HepG2 (cell line): ENCODE data around the gene SBNO1. TPM values are rescaled to one million over a fixed set of nuclear protein-coding genes. Genes with fewer than 3 reads are reported as not detected.

Source experiments
- ATAC-seq: fragments of 200-7000 bp; cut with Tn5 transposase; 3 replicates; pipeline ENCODE4 v1.9.1; 2020; ENCODE audit warnings: mild to moderate bottlenecking, moderate library complexity
- BruUV-seq: library from RNA; stranded (reverse); fragments of 400-500 nt; replicated peaks from 2 replicates; lab custom pipeline; 2021; lab: Mats Ljungman, UMichigan
- CTCF ChIA-PET: fragments of 300-600 bp; formaldehyde crosslinking; extraction: SDS; loops from one replicate; lab custom pipeline; 2021; ENCODE audit warnings: low total read pairs, inconsistent platforms, low intra/inter-chr PET ratio; lab: Yijun Ruan, JAX
- POLR2A ChIA-PET: fragments of 350-600 bp; sonication (Branson Sonifier 250); formaldehyde crosslinking; loops from one replicate; lab custom pipeline; 2020; ENCODE audit warnings: antibody characterized with exemption, inconsistent platforms; lab: Yijun Ruan, JAX
- DNase-seq: peaks from one replicate; pipeline ENCODE4 v3.0.0-alpha.2; 2015; ENCODE audit warnings: low spot score
- FAIRE-seq: peaks from 3 replicates; lab custom pipeline; 2011; peaks lifted over from hg19 to GRCh38; lab: Jason Lieb, UNC
- H2AFZ ChIP-seq: one replicate; pipeline ENCODE4 v1.6.1; 2011; ENCODE audit warnings: low read length, inconsistent platforms
- H3K27ac ChIP-seq: fragments of 300-600 bp; 3 replicates; pipeline ENCODE4 v1.8.0; 2011; ENCODE audit warnings: mixed run types, mild to moderate bottlenecking, mixed read lengths, low read length, inconsistent platforms; ENCODE audit not compliant: insufficient read depth; ENCODE audit errors: extremely low read length
- H3K27me3 ChIP-seq, 2 experiments: fragments of 200-600 bp in 1 of 2; 2 replicates in 1 of 2; 3 replicates in 1 of 2; pipeline versions ENCODE4 v1.6.0 to v1.8.0; 2011; ENCODE audit warnings: low read length in 2 of 2, mild to moderate bottlenecking in 2 of 2, moderate library complexity in 2 of 2, inconsistent platforms in 1 of 2; ENCODE audit not compliant: insufficient read depth in 2 of 2, control insufficient read depth in 1 of 2
- H3K36me3 ChIP-seq, 2 experiments: fragments of 200-600 bp in 1 of 2; replicated peaks in 1 of 2; 2 replicates in 1 of 2; 3 replicates in 1 of 2; pipeline versions ENCODE4 v1.5.1 to v1.8.0; 2011; ENCODE audit warnings: low read length in 2 of 2, inconsistent platforms in 1 of 2; ENCODE audit not compliant: insufficient read depth in 2 of 2, control insufficient read depth in 1 of 2
- H3K4me1 ChIP-seq: 2 replicates; pipeline ENCODE4 v1.5.1; 2012; ENCODE audit warnings: low read length, inconsistent platforms; ENCODE audit not compliant: insufficient read depth
- H3K4me2 ChIP-seq: 2 replicates; pipeline ENCODE4 v1.6.0; 2011; ENCODE audit warnings: low read depth, low read length, inconsistent platforms
- H3K4me3 ChIP-seq, 3 experiments: fragments of 200-600 bp in 1 of 3; sonication (generic), shearing (Covaris generic) in 1 of 3; replicated peaks in 1 of 3; 2 replicates each; pipeline ENCODE4 v1.5.1; 2011 to 2016; ENCODE audit warnings: low read length in 3 of 3, inconsistent platforms in 2 of 3, low read depth in 2 of 3, mild to moderate bottlenecking in 2 of 3, control low read depth in 1 of 3, mixed read lengths in 1 of 3; ENCODE audit not compliant: insufficient read depth in 1 of 3
- H3K79me2 ChIP-seq: one replicate; pipeline ENCODE4 v1.6.1; 2011; ENCODE audit warnings: low read length, inconsistent platforms; ENCODE audit not compliant: insufficient read depth
- H3K9ac ChIP-seq: 2 replicates; pipeline ENCODE4 v1.6.0; 2011; ENCODE audit warnings: mild to moderate bottlenecking, low read depth, low read length, inconsistent platforms; ENCODE audit not compliant: insufficient read depth
- H3K9me3 ChIP-seq: 2 replicates; pipeline ENCODE4 v1.5.1; 2012; ENCODE audit warnings: mild to moderate bottlenecking, low read length
- H4K20me1 ChIP-seq: 2 replicates; pipeline ENCODE4 v1.6.0; 2011; ENCODE audit warnings: inconsistent platforms, mild to moderate bottlenecking, low read length, moderate library complexity; ENCODE audit not compliant: insufficient read depth
- ARHGAP35 ChIP-seq: sonication (generic); formaldehyde crosslinking; IDR thresholded peaks from 2 replicates; pipeline ENCODE4 v1.9.0; 2022; ENCODE audit warnings: mild to moderate bottlenecking, inconsistent platforms, moderate library complexity, missing genetic modification reagents, borderline replicate concordance
- CBX2 ChIP-seq, 2 experiments: fragments of 200-600 bp in 1 of 2; sonication (generic); formaldehyde crosslinking in 1 of 2; IDR thresholded peaks; 2 replicates each; pipeline versions ENCODE4 v1.7.0 to v1.8.1; 2018 to 2022; ENCODE audit warnings: low read depth in 2 of 2, low read length in 1 of 2, mild to moderate bottlenecking in 1 of 2, missing genetic modification reagents in 1 of 2
- CCDC6 ChIP-seq: sonication (generic); formaldehyde crosslinking; IDR thresholded peaks from 2 replicates; pipeline ENCODE4 v1.8.1; 2022; ENCODE audit warnings: mild to moderate bottlenecking, missing genetic modification reagents, moderate library complexity
- DNMT3B ChIP-seq: conservative IDR thresholded peaks from 2 replicates; pipeline ENCODE4 v1.6.1; 2016; ENCODE audit warnings: missing biosample characterization, control low read depth
- HNRNPK ChIP-seq: fragments of 200-400 bp; formaldehyde crosslinking; IDR thresholded peaks from 2 replicates; pipeline ENCODE4 v1.6.1; 2018; ENCODE audit warnings: low read length, low read depth, moderate library complexity, mild to moderate bottlenecking; ENCODE audit not compliant: poor library complexity, severe bottlenecking
- KLF15 ChIP-seq: sonication (generic); formaldehyde crosslinking; IDR thresholded peaks from 2 replicates; pipeline ENCODE4 v1.8.1; 2023; ENCODE audit warnings: borderline replicate concordance, mild to moderate bottlenecking, inconsistent platforms, missing genetic modification reagents, mixed read lengths
- MAFK ChIP-seq, 2 experiments: IDR thresholded peaks in 1 of 2; conservative IDR thresholded peaks in 1 of 2; 2 replicates each; pipeline ENCODE4 v1.6.1; 2011; ENCODE audit warnings: improper control_type of control experiment in 2 of 2, low read length in 2 of 2
- NCOA2 ChIP-seq: sonication (generic); formaldehyde crosslinking; IDR thresholded peaks from 2 replicates; pipeline ENCODE4 v1.8.0; 2022; ENCODE audit warnings: inconsistent platforms
- NFE2L2 ChIP-seq: fragments of 150-350 bp; IDR thresholded peaks from 2 replicates; pipeline ENCODE4 v1.6.1; 2014; ENCODE audit warnings: low read length
- PHF5A ChIP-seq: IDR thresholded peaks from one replicate; pipeline ENCODE4 v1.6.1; 2018; ENCODE audit warnings: low read depth, missing genetic modification reagents; ENCODE audit not compliant: unreplicated experiment
- RARG ChIP-seq: sonication (generic); formaldehyde crosslinking; IDR thresholded peaks from 2 replicates; pipeline ENCODE4 v1.4.0; 2020; ENCODE audit warnings: low read depth, mild to moderate bottlenecking, missing genetic modification reagents
- TBP ChIP-seq: sonication (generic); formaldehyde crosslinking; IDR thresholded peaks from 2 replicates; pipeline ENCODE4 v1.5.0; 2020; ENCODE audit warnings: missing genetic modification reagents
- TBX2 ChIP-seq: sonication (generic); formaldehyde crosslinking; IDR thresholded peaks from 2 replicates; pipeline ENCODE4 v1.5.0; 2020; ENCODE audit warnings: missing genetic modification reagents, mild to moderate bottlenecking, borderline replicate concordance
- TP53 ChIP-seq: sonication (generic); formaldehyde crosslinking; conservative IDR thresholded peaks from 2 replicates; pipeline ENCODE4 v1.4.0; 2020; ENCODE audit warnings: missing genetic modification reagents
- ZKSCAN5 ChIP-seq: sonication (generic); formaldehyde crosslinking; IDR thresholded peaks from 2 replicates; pipeline ENCODE4 v1.5.1; 2020; ENCODE audit warnings: mild to moderate bottlenecking, missing genetic modification reagents
- ZMYM3 ChIP-seq: sonication (generic); formaldehyde crosslinking; IDR thresholded peaks from 2 replicates; pipeline ENCODE4 v1.5.1; 2020; ENCODE audit warnings: mild to moderate bottlenecking, missing genetic modification reagents
- ZNF350 ChIP-seq: sonication (generic); formaldehyde crosslinking; IDR thresholded peaks from 2 replicates; pipeline ENCODE4 v1.4.0; 2020; ENCODE audit warnings: mild to moderate bottlenecking, low read depth, missing genetic modification reagents, borderline replicate concordance
- ZNF737 ChIP-seq: sonication (generic); formaldehyde crosslinking; IDR thresholded peaks from 2 replicates; pipeline ENCODE4 v1.5.0; 2020; ENCODE audit warnings: missing genetic modification reagents, mild to moderate bottlenecking, borderline replicate concordance
- ZNF850 ChIP-seq: sonication (generic); formaldehyde crosslinking; conservative IDR thresholded peaks from 2 replicates; pipeline ENCODE4 v1.9.0; 2021; ENCODE audit warnings: mild to moderate bottlenecking, missing genetic modification reagents
- WGBS: methylation state at CpG from one replicate; pipeline ENCODE4 v1.1.6; 2017; ENCODE audit warnings: low lambda C conversion rate; 5-methylcytosine and 5-hydroxymethylcytosine counted together
- in situ Hi-C: cut with HindIII; loops from 2 replicates; pipeline ENCODE4 v1.10.0; 2017; ENCODE audit warnings: low pct_unique_long_range_greater_than_20kb; ENCODE audit not compliant: extremely low pct_ligation_motif_present
- intact Hi-C: fragments of 100-400 bp; cut with micrococcal nuclease; formaldehyde crosslinking; loops from one replicate; pipeline ENCODE4 v1.10.0; 2022; ENCODE audit not compliant: unreplicated experiment
- polyA plus RNA-seq, 8 experiments: library from polyadenylated mRNA; depleted of rRNA in 3 of 8; stranded (reverse) in 7 of 8; unstranded in 1 of 8; fragments of >200 nt; fragmentation: Illumina TruSeq in 4 of 8; extraction: Trizol in 4 of 8; gene quantifications; 2 replicates each; pipeline versions ENCODE4 v1.2.1 to v1.2.3, GENCODE V29; 2011 to 2016; ENCODE audit warnings: low read depth in 4 of 8, missing spikeins in 1 of 8, mixed read lengths in 1 of 8; ENCODE audit not compliant: insufficient read depth in 1 of 8
- total RNA-seq, 5 experiments: library from RNA; depleted of rRNA; stranded (reverse); fragments of >200 nt; fragmentation: Illumina TruSeq; extraction: Trizol; gene quantifications; 2 replicates each; pipeline ENCODE4 v1.2.3, GENCODE V29; 2016; ENCODE audit warnings: low read depth in 1 of 5
- TF ChIP-seq, protein P1 (sequence below): sonication (generic); formaldehyde crosslinking; conservative IDR thresholded peaks from 2 replicates; pipeline ENCODE4 v1.8.1; 2023; ENCODE audit warnings: missing genetic modification reagents
- TF ChIP-seq, protein P2 (sequence below): sonication (generic); formaldehyde crosslinking; IDR thresholded peaks from 2 replicates; pipeline ENCODE4 v1.5.0; 2020; ENCODE audit warnings: missing genetic modification reagents, mild to moderate bottlenecking, borderline replicate concordance

Gene SBNO1
- total and polyA plus RNA-seq, 2 of the 13 experiments (the other 11 are each of a cell fraction or from before 2014, with no cell fraction given), result 10.9 to 40.2 TPM

DNA sequence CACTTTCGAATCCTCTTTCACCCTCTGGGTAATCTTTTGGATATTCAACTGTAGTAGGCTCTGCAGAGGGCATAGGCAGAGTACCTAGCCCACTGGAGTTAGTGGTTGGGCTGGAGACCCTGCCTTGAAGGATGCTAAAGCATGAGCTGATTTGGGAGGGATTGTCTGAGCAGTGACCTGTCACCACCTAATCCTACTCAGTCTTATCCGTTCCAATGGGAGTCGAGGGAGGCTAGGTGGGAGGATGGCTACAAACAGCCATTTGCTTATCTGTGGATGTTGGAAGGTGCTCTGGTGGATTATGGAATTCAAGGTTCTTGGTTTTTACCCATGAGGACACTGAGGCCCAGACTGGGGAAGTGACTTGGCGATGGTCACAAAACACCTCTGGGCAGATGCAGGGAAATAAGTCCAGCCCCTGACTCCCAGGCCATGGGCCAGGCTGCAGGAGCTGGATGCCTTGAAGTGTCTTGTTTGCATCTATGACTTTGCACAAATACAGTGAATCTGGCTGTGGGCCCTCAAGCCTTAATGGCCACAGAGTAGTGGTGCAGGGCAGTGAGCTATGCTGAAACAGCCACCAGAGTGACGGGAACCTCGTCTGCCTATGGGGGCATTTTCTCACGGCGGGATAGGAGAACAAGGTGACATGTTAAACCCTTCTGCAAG lies 23.0 kb upstream of the SBNO1 start:
- Histone ChIP-seq H3K36me3 (peaks cover 8 to 20% of the 10 kb centered on the region in 2 experiments), H3K9me3 (no peaks in the 10 kb centered on the region), H3K27ac (peak overlapping the region; percentile 64), H3K4me2 (peak overlapping the region; percentile 88), H4K20me1 (no peaks in the 10 kb centered on the region), H3K4me1 (peaks cover 52% of the 10 kb centered on the region), H2AFZ (no peak overlapping the region), H3K9ac (peak overlapping the region; percentile 64), H3K4me3 (peak overlapping the region; percentile 78 to 85 (median 81)), H3K79me2 (peaks cover 24% of the 10 kb centered on the region), H3K27me3 (no peaks in the 10 kb centered on the region)
- ATAC-seq, result peak; percentile 8
- 48% methylated on average over 3 of the region's 8 CpGs for WGBS
- CTCF ChIA-PET, result no interaction called here
- no peak for DNase-seq
- FAIRE-seq, result no peak
- intact Hi-C loops (no loop called here), in situ Hi-C loops (no loop called here)
- BruUV-seq, result no TSS peak
- POLR2A ChIA-PET, result interaction anchor here (1.1 to 2.2 kb wide), 3 partner anchors 22 to 155 kb away, joined by 4 to 22 read pairs (median 5); partner anchors contain the start of genes MPHOSPH9, MTRFR and SBNO1
- TF ChIP-seq ARHGAP35 (CRISPR knock-in tag) (no peak), HNRNPK (no peak), MAFK (conservative IDR thresholded peaks at IDR 0.05 in 1 of 2, IDR thresholded peaks at IDR 0.05 in 1 of 2; ENCODE audit: low read length in 2 of 2) (0 out of 4 replicates have a peak, but pooled peaks of 1 of the 2 experiments have one; percentile 9), TBX2 (CRISPR knock-in tag) (no peak), TBP (CRISPR knock-in tag) (no peak), TP53 (CRISPR knock-in tag) (no peak), CBX2 (IDR thresholded peaks at IDR 0.05; ENCODE audit: low read depth, low read length) (no peak), CBX2 (CRISPR knock-in tag; IDR thresholded peaks at IDR 0.05; ENCODE audit: low read depth) (no peak), DNMT3B (no peak), KLF15 (CRISPR knock-in tag) (no peak), ZMYM3 (no peak), ZNF850 (no peak), CCDC6 (0 out of 2 replicates have a peak, but pooled peaks have one; percentile 47), ZKSCAN5 (CRISPR knock-in tag) (no peak), NFE2L2 (peak; percentile 17; the same call in 1 of the 2 replicates), RARG (CRISPR knock-in tag) (no peak), ZNF350 (CRISPR knock-in tag) (no peak), ZNF737 (CRISPR knock-in tag) (no peak), NCOA2 (no peak), PHF5A (no peak)
- TF ChIP-seq, protein P1, sequence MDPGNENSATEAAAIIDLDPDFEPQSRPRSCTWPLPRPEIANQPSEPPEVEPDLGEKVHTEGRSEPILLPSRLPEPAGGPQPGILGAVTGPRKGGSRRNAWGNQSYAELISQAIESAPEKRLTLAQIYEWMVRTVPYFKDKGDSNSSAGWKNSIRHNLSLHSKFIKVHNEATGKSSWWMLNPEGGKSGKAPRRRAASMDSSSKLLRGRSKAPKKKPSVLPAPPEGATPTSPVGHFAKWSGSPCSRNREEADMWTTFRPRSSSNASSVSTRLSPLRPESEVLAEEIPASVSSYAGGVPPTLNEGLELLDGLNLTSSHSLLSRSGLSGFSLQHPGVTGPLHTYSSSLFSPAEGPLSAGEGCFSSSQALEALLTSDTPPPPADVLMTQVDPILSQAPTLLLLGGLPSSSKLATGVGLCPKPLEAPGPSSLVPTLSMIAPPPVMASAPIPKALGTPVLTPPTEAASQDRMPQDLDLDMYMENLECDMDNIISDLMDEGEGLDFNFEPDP (CRISPR knock-in tag), result no peak
- TF ChIP-seq, protein P2, sequence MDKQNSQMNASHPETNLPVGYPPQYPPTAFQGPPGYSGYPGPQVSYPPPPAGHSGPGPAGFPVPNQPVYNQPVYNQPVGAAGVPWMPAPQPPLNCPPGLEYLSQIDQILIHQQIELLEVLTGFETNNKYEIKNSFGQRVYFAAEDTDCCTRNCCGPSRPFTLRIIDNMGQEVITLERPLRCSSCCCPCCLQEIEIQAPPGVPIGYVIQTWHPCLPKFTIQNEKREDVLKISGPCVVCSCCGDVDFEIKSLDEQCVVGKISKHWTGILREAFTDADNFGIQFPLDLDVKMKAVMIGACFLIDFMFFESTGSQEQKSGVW (CRISPR knock-in tag), result no peak
